GM12872 (cell line): ENCODE data around the gene CGNL1.
A peak's percentile ranks its signal among the peaks of the same experiment; 100 is the strongest.

Source experiments
- CTCF ChIP-seq: IDR thresholded peaks from 3 replicates; pipeline ENCODE4 v1.5.1; 2011; ENCODE audit warnings: low read depth, mild to moderate bottlenecking, low read length, moderate library complexity; ENCODE audit not compliant: insufficient read depth

CGNL1 gene

GRCh38 chr15:57554063-57554811 is 177.9 kb downstream of the CGNL1 start:
- TF ChIP-seq CTCF, result no peak

GRCh38 chr15:57554812-57555179 is 178.5 kb downstream of the CGNL1 start:
- no peak for TF ChIP-seq CTCF

GRCh38 chr15:57555270-57555669 is 179.0 kb downstream of the CGNL1 start:
- TF ChIP-seq CTCF, result no peak

DNA sequence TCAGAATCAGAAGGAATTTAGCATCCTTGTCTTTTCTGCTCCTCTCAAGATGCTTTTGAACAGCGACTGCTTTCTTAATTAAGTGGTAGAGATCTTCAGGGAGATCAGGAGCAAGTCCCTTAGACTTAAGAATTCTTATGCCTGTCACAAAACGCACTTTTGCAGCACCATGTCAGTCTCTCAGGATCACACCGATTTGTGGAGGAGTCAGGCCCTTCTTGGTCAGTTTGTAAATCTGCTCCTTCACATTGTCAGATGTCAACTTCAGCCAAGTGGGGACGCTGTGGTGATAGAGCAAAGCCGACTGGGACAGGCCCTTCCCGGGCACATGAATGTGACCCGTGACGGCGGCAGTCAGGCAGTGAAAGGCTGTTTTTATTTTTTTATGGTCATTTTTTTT is 179.7 kb downstream of the CGNL1 start:
- TF ChIP-seq CTCF, result no peak

DNA sequence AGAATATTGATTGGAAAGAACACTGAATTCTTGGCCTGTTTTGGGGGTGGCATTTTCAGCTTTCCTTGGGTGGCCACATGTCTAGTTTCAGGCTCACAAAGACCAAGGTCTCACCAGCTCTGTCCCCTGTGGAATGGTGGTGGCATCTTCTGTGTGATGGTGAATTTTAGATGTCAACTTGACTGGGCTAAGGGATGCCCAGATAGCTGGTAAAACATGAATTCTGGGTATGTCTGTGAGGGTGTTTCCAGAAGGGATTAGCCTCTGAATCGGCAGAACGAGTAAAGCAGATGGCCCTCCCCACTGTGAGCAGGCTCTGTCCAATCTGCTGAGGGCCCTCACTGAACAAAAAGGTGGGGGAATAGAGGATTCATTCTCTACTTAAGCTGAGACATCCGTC is 181.0 kb downstream of the CGNL1 start:
- no peak for TF ChIP-seq CTCF

DNA sequence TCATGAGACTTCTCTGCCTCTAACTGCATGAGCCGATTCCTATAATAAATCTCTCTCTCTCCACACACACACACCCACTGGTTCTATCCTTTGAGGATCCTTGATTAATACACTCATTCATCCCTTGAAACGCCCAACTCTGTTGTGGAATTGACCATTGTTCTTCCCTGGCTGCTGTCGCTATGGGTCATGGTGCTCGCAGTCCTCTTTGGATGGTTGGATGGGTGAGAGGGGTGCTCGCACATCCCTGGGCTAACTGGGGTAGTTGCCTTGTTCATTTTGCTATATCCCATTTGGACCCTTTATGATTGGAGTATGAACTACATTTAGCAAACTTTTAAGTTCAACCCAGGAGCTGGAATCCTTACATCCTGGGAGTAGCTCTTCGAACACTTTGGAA is 181.5 kb downstream of the CGNL1 start:
- TF ChIP-seq CTCF, result no peak

DNA sequence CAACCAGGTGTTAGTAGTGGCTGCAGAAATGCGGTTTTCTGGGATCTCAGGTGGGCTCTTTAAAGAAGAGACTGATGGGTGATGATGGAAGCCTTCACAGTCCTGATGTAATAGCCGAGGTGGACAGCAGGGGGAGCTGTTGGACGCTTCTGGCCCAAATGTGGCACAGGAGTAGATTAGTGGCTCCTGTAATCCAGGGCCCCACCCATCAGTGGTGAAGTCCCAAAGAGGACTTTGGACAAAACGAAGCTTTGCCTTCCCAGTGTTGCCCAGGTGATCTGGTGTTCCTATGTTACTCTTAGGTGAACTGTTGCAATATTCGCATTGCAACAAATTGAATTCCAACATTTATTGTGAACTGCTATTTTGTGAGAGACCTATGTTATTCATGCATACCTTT is 183.6 kb downstream of the CGNL1 start:
- peak; percentile 94 for TF ChIP-seq CTCF
